Esophagus squamous epithelium (tissue), 4 donors: ENCODE results near the gene ITSN2.

Source experiments
- CTCF ChIP-seq, 6 experiments: fragments of 450-650 bp in 4 of 6; fragments of 200-600 bp in 2 of 6; sonication (generic) in 2 of 6; IDR thresholded peaks; one replicate each; pipeline ENCODE4 v1.5.1; 2016 to 2019; ENCODE audit warnings: antibody characterized with exemption in 6 of 6, mild to moderate bottlenecking in 4 of 6, moderate library complexity in 4 of 6
- POLR2A ChIP-seq, 4 donors: fragments of 450-650 bp; IDR thresholded peaks; one replicate each; pipeline ENCODE4 v1.6.1; 2017; ENCODE audit warnings: antibody characterized with exemption in 4 of 4, mild to moderate bottlenecking in 4 of 4, moderate library complexity in 3 of 4

- no peak for TF ChIP-seq CTCF (IDR thresholded peaks at IDR 0.05)
- TF ChIP-seq POLR2A (IDR thresholded peaks at IDR 0.05): no peak
Observed at GRCh38 chr2:24287171-24287570, 73.2 kb downstream of the ITSN2 start.
